Upper lobe of left lung (tissue), 6 donors: Measurements from ENCODE around the gene TMEM231. TPM values are rescaled to one million over a fixed set of nuclear protein-coding genes. Genes with fewer than 3 reads are reported as not detected.
"Not testable (repeated sequence)": the region's sequence is repeated elsewhere in the genome, so short reads cannot be mapped to it uniquely, and the experiment has no call there.

Experiments
- ATAC-seq, 2 donors: fragments of 200-7000 bp; cut with Tn5 transposase; one replicate each; pipeline ENCODE4 v1.9.1; 2022; ENCODE audit warnings: mild to moderate bottlenecking in 2 of 2, moderate library complexity in 2 of 2; ENCODE audit not compliant: low FRiP score in 2 of 2
- DNase-seq, 2 donors: peaks; one replicate each; pipeline ENCODE4 v3.0.0-alpha.2; 2019 to 2020
- H3K27ac ChIP-seq, 4 donors: fragments of 200-600 bp; sonication (generic); one replicate each; pipeline ENCODE4 v1.5.1; 2016 to 2019
- H3K27me3 ChIP-seq, 4 donors: fragments of 200-600 bp; sonication (generic); one replicate each; pipeline ENCODE4 v1.5.1; 2017 to 2019
- H3K36me3 ChIP-seq, 4 donors: fragments of 200-600 bp; sonication (generic); one replicate each; pipeline ENCODE4 v1.5.1; 2016 to 2019
- H3K4me1 ChIP-seq, 4 donors: fragments of 200-600 bp; sonication (generic); one replicate each; pipeline ENCODE4 v1.5.1; 2018 to 2019
- H3K4me3 ChIP-seq, 4 donors: fragments of 200-600 bp; sonication (generic); one replicate each; pipeline ENCODE4 v1.5.1; 2017 to 2019; ENCODE audit warnings: mild to moderate bottlenecking in 2 of 4, moderate library complexity in 1 of 4
- H3K9me3 ChIP-seq, 4 donors: fragments of 200-600 bp; sonication (generic); one replicate each; pipeline ENCODE4 v1.5.1; 2018 to 2019
- CTCF ChIP-seq, 6 experiments: fragments of 450-650 bp in 4 of 6; fragments of 200-600 bp in 2 of 6; sonication (generic) in 2 of 6; IDR thresholded peaks; one replicate each; pipeline ENCODE4 v1.5.1; 2016 to 2019; ENCODE audit warnings: antibody characterized with exemption in 6 of 6
- EP300 ChIP-seq, 4 donors: sonication (generic); formaldehyde crosslinking; IDR thresholded peaks; one replicate each; pipeline ENCODE4 v1.5.1; 2017; ENCODE audit warnings: antibody characterized with exemption in 4 of 4, control low read depth in 2 of 4
- POLR2A ChIP-seq, 4 donors: fragments of 450-650 bp; IDR thresholded peaks; one replicate each; pipeline ENCODE4 v1.5.1; 2016 to 2017; ENCODE audit warnings: antibody characterized with exemption in 4 of 4, mild to moderate bottlenecking in 2 of 4
- POLR2AphosphoS5 ChIP-seq, 2 donors: sonication (generic); formaldehyde crosslinking; IDR thresholded peaks; one replicate each; pipeline ENCODE4 v1.5.1; 2017; ENCODE audit warnings: antibody characterized with exemption in 2 of 2
- WGBS, 2 donors: methylation state at CpG; one replicate each; pipeline ENCODE4 v1.1.5; 2017 to 2018; 5-methylcytosine and 5-hydroxymethylcytosine counted together
- total RNA-seq, 6 donors: library from RNA; depleted of rRNA in 4 of 6; stranded (reverse); fragments of >200 nt in 4 of 6; gene quantifications; one replicate each; pipeline versions ENCODE4 v1.1.0 to v1.2.1, GENCODE V29; 2016 to 2021
- donor health status: DM: no; HTN: no; CAD: no; lungs with moderate emphysema.
- donor health status: DM: no; HTN: yes; CAD: no; lungs with severe emphysema.

The TMEM231 gene
- total RNA-seq, 6 donors from 2014 or later: 6.3 to 31.2 (median 11.8) TPM

- no peaks in the 10 kb centered on the region for H3K36me3 ChIP-seq
- no peak for DNase-seq
- no peak overlapping the region for H3K4me3 ChIP-seq
- TF ChIP-seq CTCF (IDR thresholded peaks at IDR 0.05) (no peak), POLR2AphosphoS5 (IDR thresholded peaks at IDR 0.05) (no peak), EP300 (IDR thresholded peaks at IDR 0.05) (no peak), POLR2A (IDR thresholded peaks at IDR 0.05) (no peak)
- H3K4me1 ChIP-seq: peaks cover 0 to 9% (median 3%) of the 10 kb centered on the region in 4 donors
- 75 to 100% methylated on average over 1 of the region's 1 CpG for WGBS, 2 donors
- ATAC-seq: no peak
- no peak overlapping the region for H3K27ac ChIP-seq
- no peaks in the 10 kb centered on the region for H3K9me3 ChIP-seq
- H3K27me3 ChIP-seq: no peaks in the 10 kb centered on the region
These were observed 52.3 kb downstream of the TMEM231 start for GRCh38 chr16:75503801-75504200.

GRCh38 chr16:75502916-75503605 is 53.0 kb downstream of the TMEM231 start:
- ATAC-seq (no peak), DNase-seq (no peak)
- TF ChIP-seq POLR2AphosphoS5 (IDR thresholded peaks at IDR 0.05) (no peak), CTCF (IDR thresholded peaks at IDR 0.05) (no peak), POLR2A (IDR thresholded peaks at IDR 0.05) (no peak), EP300 (IDR thresholded peaks at IDR 0.05) (no peak)
- H3K4me1 ChIP-seq: peaks cover 0 to 9% (median 3%) of the 10 kb centered on the region in 4 donors
- H3K27ac ChIP-seq: no peak overlapping the region
- H3K4me3 ChIP-seq: no peak overlapping the region
- H3K27me3 ChIP-seq: no peaks in the 10 kb centered on the region
- H3K9me3 ChIP-seq: no peaks in the 10 kb centered on the region
- 92 to 96% methylated on average over 4 of the region's 4 CpGs for WGBS, 2 donors
- no peaks in the 10 kb centered on the region for H3K36me3 ChIP-seq

- H3K27ac ChIP-seq, H3K27me3 ChIP-seq, ATAC-seq, H3K36me3 ChIP-seq, H3K4me3 ChIP-seq, H3K4me1 ChIP-seq, DNase-seq, H3K9me3 ChIP-seq: not testable (repeated sequence)
- 58 to 67% methylated on average over 6 of the region's 6 CpGs for WGBS, 2 donors
These were observed 54.2 kb downstream of the TMEM231 start for GRCh38 chr16:75501820-75502219.

- Histone ChIP-seq H3K27ac (no peak overlapping the region), H3K27me3 (no peaks in the 10 kb centered on the region), H3K4me3 (no peak overlapping the region), H3K36me3 (no peaks in the 10 kb centered on the region), H3K4me1 (peaks cover 0 to 4% (median 2%) of the 10 kb centered on the region in 4 donors), H3K9me3 (no peaks in the 10 kb centered on the region)
- DNase-seq (no peak), ATAC-seq (no peak)
- 80 to 90% methylated on average over 5 of the region's 5 CpGs for WGBS, 2 donors
- TF ChIP-seq CTCF (IDR thresholded peaks at IDR 0.05) (no peak), POLR2A (IDR thresholded peaks at IDR 0.05) (no peak), POLR2AphosphoS5 (IDR thresholded peaks at IDR 0.05) (no peak), EP300 (IDR thresholded peaks at IDR 0.05) (no peak)
These were observed 54.7 kb downstream of the TMEM231 start for GRCh38 chr16:75501359-75501758.

GRCh38 chr16:75498605-75499322 is 57.3 kb downstream of the TMEM231 start:
- peaks cover 11 to 14% (median 13%) of the 10 kb centered on the region in 4 donors for H3K4me1 ChIP-seq
- H3K4me3 ChIP-seq, H3K27me3 ChIP-seq, H3K9me3 ChIP-seq, DNase-seq, H3K27ac ChIP-seq, H3K36me3 ChIP-seq: not testable (repeated sequence)
- WGBS, 2 donors: 18 to 21% methylated on average over 9 of the region's 13 CpGs
- ATAC-seq: peak in 1 of 2 donors; percentile 47
